Measurements from ENCODE around the gene ADCK1. TPM values are rescaled to one million over a fixed set of nuclear protein-coding genes. Genes with fewer than 3 reads are reported as not detected.

The ADCK1 gene
- total and polyA plus RNA-seq, 2 experiments from 2014 or later = 4.7 to 6.6 TPM

- Histone ChIP-seq H4K20me1 (ENCODE audit: insufficient read depth) (no peaks in the 10 kb centered on the region), H3F3A (ENCODE audit: insufficient read depth) (no peaks in the 10 kb centered on the region), H3K27me3 (replicated peaks; ENCODE audit: insufficient read depth) (no peaks in the 10 kb centered on the region), H2AFZ (no peak overlapping the region), H3K4me3 (no peak overlapping the region), H3K9me3 (ENCODE audit: low read depth) (no peaks in the 10 kb centered on the region), H3K4me2 (ENCODE audit: unreplicated experiment) (no peak overlapping the region), H3K9ac (no peak overlapping the region), H3K79me2 (ENCODE audit: insufficient read depth) (no peaks in the 10 kb centered on the region), H3K9me2 (ENCODE audit: insufficient read depth) (no peaks in the 10 kb centered on the region), H3K4me1 (ENCODE audit: insufficient read depth) (peaks cover 16% of the 10 kb centered on the region), H3K27ac (no peak overlapping the region), H3K36me3 (ENCODE audit: low read depth) (no peaks in the 10 kb centered on the region)
- DNase-seq = no peak
- 78 to 81% methylated on average over 8 of the region's 8 CpGs for WGBS, 2 experiments (ENCODE audit: low coverage in 1 of 2, low lambda C conversion rate in 2 of 2, missing lambda C conversion rate in 2 of 2)
- no peak for TF ChIP-seq EZH2phosphoT487 (IDR thresholded peaks at IDR 0.05; ENCODE audit: insufficient read depth, low read depth)
- TF ChIP-seq EZH2 (IDR thresholded peaks at IDR 0.05; ENCODE audit: insufficient read depth, poor library complexity, severe bottlenecking) = no peak
- in situ Hi-C loops (cut with MboI) = no loop called here
Measured at GRCh38 chr14:77903937-77904617, 104.2 kb downstream of the ADCK1 start.

- DNase-seq = no peak
- H3K36me3 ChIP-seq (ENCODE audit: low read depth) = no peaks in the 10 kb centered on the region
- H4K20me1 ChIP-seq (ENCODE audit: insufficient read depth) = no peaks in the 10 kb centered on the region
- H3K9me2 ChIP-seq (ENCODE audit: insufficient read depth) = no peaks in the 10 kb centered on the region
- H3K9ac ChIP-seq = no peak overlapping the region
- no peaks in the 10 kb centered on the region for H3K79me2 ChIP-seq (ENCODE audit: insufficient read depth)
- H2AFZ ChIP-seq = no peak overlapping the region
- 68 to 69% methylated on average over 1 of the region's 1 CpG for WGBS, 2 experiments (ENCODE audit: low coverage in 1 of 2, low lambda C conversion rate in 2 of 2, missing lambda C conversion rate in 2 of 2)
- no peak overlapping the region for H3K4me2 ChIP-seq (ENCODE audit: unreplicated experiment)
- peaks cover 16% of the 10 kb centered on the region for H3K4me1 ChIP-seq (ENCODE audit: insufficient read depth)
- no peaks in the 10 kb centered on the region for H3K9me3 ChIP-seq (ENCODE audit: low read depth)
- in situ Hi-C loops (cut with MboI) = no loop called here
- no peaks in the 10 kb centered on the region for H3K27me3 ChIP-seq (replicated peaks; ENCODE audit: insufficient read depth)
- TF ChIP-seq EZH2 (IDR thresholded peaks at IDR 0.05; ENCODE audit: insufficient read depth, poor library complexity, severe bottlenecking) (no peak), EZH2phosphoT487 (IDR thresholded peaks at IDR 0.05; ENCODE audit: insufficient read depth, low read depth) (no peak)
- no peaks in the 10 kb centered on the region for H3F3A ChIP-seq (ENCODE audit: insufficient read depth)
- H3K27ac ChIP-seq = no peak overlapping the region
- no peak overlapping the region for H3K4me3 ChIP-seq
Measured at GRCh38 chr14:77906446-77906845, 106.5 kb downstream of the ADCK1 start.

GRCh38 chr14:77908847-77909246, 108.9 kb downstream of the ADCK1 start:
- Histone ChIP-seq H3K27me3 (replicated peaks; ENCODE audit: insufficient read depth) (no peaks in the 10 kb centered on the region), H3K9ac (no peak overlapping the region), H3F3A (ENCODE audit: insufficient read depth) (no peaks in the 10 kb centered on the region), H3K9me2 (ENCODE audit: insufficient read depth) (no peaks in the 10 kb centered on the region), H3K9me3 (ENCODE audit: low read depth) (no peaks in the 10 kb centered on the region), H3K4me3 (no peak overlapping the region), H3K27ac (no peak overlapping the region), H3K4me2 (ENCODE audit: unreplicated experiment) (no peak overlapping the region), H4K20me1 (ENCODE audit: insufficient read depth) (no peaks in the 10 kb centered on the region), H3K36me3 (ENCODE audit: low read depth) (no peaks in the 10 kb centered on the region), H3K79me2 (ENCODE audit: insufficient read depth) (no peaks in the 10 kb centered on the region), H2AFZ (no peak overlapping the region), H3K4me1 (ENCODE audit: insufficient read depth) (peaks cover 3% of the 10 kb centered on the region; the same call in 1 of the 2 replicates)
- in situ Hi-C loops (cut with MboI) = no loop called here
- TF ChIP-seq EZH2phosphoT487 (IDR thresholded peaks at IDR 0.05; ENCODE audit: insufficient read depth, low read depth) = no peak
- no peak for TF ChIP-seq EZH2 (IDR thresholded peaks at IDR 0.05; ENCODE audit: insufficient read depth, poor library complexity, severe bottlenecking)
- DNase-seq = no peak
- 74% methylated on average over 4 of the region's 4 CpGs; no CpG with 5 or more reads in 1 of the 2 experiments for WGBS, 2 experiments (ENCODE audit: low coverage in 1 of 2, low lambda C conversion rate in 2 of 2, missing lambda C conversion rate in 2 of 2)

- Histone ChIP-seq H3K9ac (no peak overlapping the region), H3K9me2 (ENCODE audit: insufficient read depth) (no peaks in the 10 kb centered on the region), H3K9me3 (ENCODE audit: low read depth) (no peaks in the 10 kb centered on the region), H3K4me1 (ENCODE audit: insufficient read depth) (no peaks in the 10 kb centered on the region), H3K79me2 (ENCODE audit: insufficient read depth) (no peaks in the 10 kb centered on the region), H3K36me3 (ENCODE audit: low read depth) (no peaks in the 10 kb centered on the region), H3F3A (ENCODE audit: insufficient read depth) (no peaks in the 10 kb centered on the region), H4K20me1 (ENCODE audit: insufficient read depth) (no peaks in the 10 kb centered on the region), H3K27ac (no peak overlapping the region), H3K4me3 (no peak overlapping the region), H3K27me3 (replicated peaks; ENCODE audit: insufficient read depth) (no peaks in the 10 kb centered on the region), H2AFZ (no peak overlapping the region), H3K4me2 (ENCODE audit: unreplicated experiment) (no peak overlapping the region)
- no peak for DNase-seq
- TF ChIP-seq EZH2phosphoT487 (IDR thresholded peaks at IDR 0.05; ENCODE audit: insufficient read depth, low read depth) (no peak), EZH2 (IDR thresholded peaks at IDR 0.05; ENCODE audit: insufficient read depth, poor library complexity, severe bottlenecking) (no peak)
- in situ Hi-C loops (cut with MboI) = no loop called here
- WGBS, 2 experiments (ENCODE audit: low coverage in 1 of 2, low lambda C conversion rate in 2 of 2, missing lambda C conversion rate in 2 of 2) = 64 to 69% methylated on average over 3 of the region's 3 CpGs
Measured at GRCh38 chr14:77909911-77910310, 110.0 kb downstream of the ADCK1 start.

Data from GM23248 (cell line).